ENCODE results near the gene TSPAN18.

DNA sequence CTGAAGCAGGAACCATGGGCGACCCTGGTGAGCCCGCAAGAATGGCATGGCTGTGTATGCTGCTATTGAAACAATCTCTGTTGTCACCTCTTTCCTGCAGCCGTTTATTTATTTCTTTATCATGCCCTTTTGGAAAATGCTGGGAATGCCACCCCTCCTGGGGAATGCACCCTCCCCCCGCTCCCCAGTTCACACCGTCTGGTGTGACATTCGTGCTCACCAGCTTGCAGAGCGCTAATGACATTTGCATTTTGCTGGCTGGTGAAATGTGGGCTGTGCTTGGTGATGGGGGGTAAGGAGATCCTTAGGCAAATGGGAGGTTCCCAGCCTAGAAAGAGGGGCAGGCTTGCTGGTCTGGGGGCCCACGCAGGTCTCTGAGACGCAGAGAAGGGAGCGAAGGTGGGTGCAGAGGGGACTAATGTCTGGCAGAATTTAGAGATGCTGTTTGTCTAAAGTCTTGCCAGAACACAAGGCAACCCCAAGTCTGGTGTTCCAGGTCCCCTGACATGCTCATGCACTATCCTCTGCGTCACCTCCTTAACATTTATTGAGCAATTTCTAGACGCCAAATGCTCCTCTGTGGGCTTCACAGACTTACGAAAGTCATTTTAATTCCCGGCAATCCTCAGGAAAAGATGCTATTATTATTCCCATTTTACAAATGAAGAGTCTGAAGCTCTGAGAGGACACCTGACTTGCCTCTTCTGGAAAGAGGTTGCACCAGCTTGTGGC lies 132.2 kb downstream of the TSPAN18 start:
- TF ChIP-seq POLR2A (IDR thresholded peaks at IDR 0.05) = no peak
- TF ChIP-seq, protein P1, sequence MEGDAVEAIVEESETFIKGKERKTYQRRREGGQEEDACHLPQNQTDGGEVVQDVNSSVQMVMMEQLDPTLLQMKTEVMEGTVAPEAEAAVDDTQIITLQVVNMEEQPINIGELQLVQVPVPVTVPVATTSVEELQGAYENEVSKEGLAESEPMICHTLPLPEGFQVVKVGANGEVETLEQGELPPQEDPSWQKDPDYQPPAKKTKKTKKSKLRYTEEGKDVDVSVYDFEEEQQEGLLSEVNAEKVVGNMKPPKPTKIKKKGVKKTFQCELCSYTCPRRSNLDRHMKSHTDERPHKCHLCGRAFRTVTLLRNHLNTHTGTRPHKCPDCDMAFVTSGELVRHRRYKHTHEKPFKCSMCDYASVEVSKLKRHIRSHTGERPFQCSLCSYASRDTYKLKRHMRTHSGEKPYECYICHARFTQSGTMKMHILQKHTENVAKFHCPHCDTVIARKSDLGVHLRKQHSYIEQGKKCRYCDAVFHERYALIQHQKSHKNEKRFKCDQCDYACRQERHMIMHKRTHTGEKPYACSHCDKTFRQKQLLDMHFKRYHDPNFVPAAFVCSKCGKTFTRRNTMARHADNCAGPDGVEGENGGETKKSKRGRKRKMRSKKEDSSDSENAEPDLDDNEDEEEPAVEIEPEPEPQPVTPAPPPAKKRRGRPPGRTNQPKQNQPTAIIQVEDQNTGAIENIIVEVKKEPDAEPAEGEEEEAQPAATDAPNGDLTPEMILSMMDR (IDR thresholded peaks at IDR 0.05) = no peak

Data from thyroid gland (tissue), 4 donors.